DOHH2 (cell line): ENCODE data around the gene FSD1L.

Experiments used
- EZH2phosphoT487 ChIP-seq: fragments of 200-600 bp; sonication (generic); IDR thresholded peaks from 2 replicates; pipeline ENCODE4 v1.6.1; 2017; ENCODE audit warnings: borderline replicate concordance, mild to moderate bottlenecking, antibody characterized with exemption, low read length, moderate library complexity, mixed read lengths
- TF ChIP-seq, protein P1 (sequence below): fragments of 200-600 bp; sonication (generic); IDR thresholded peaks from one replicate; pipeline ENCODE4 v1.5.1; 2014; ENCODE audit warnings: antibody characterized with exemption, mild to moderate bottlenecking, low read depth, low read length; ENCODE audit not compliant: poor library complexity, severe bottlenecking

DNA sequence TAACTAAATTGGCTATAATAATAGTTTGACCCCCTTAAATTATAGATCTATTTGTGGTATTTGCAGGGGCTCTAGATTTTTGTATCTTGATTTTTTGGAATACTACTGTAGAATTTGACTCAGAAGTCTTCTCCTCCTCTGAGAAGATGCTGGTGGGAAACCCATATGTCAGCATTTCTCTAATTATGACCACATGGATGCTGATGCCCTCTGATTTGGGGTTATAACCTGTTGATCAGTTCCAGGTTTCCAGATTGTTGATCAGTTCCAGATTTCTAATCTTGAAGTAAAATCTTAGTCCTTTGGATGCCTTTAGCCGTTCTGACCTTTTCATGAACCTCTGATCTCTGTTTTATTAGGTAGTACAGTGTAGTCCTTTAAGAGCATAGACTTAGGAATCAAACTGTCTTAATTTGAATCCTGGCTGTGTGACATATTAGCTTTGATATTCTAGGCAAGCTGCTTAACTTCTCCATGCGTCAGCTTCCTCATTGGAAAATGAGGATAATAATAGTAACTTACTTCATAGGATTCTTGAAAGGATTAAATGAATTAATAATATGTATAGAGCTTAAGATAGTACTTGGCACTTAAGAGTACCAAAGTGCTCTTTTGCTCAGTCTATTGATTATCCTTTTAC lies 8.1 kb downstream of the FSD1L start:
- TF ChIP-seq, protein P1, sequence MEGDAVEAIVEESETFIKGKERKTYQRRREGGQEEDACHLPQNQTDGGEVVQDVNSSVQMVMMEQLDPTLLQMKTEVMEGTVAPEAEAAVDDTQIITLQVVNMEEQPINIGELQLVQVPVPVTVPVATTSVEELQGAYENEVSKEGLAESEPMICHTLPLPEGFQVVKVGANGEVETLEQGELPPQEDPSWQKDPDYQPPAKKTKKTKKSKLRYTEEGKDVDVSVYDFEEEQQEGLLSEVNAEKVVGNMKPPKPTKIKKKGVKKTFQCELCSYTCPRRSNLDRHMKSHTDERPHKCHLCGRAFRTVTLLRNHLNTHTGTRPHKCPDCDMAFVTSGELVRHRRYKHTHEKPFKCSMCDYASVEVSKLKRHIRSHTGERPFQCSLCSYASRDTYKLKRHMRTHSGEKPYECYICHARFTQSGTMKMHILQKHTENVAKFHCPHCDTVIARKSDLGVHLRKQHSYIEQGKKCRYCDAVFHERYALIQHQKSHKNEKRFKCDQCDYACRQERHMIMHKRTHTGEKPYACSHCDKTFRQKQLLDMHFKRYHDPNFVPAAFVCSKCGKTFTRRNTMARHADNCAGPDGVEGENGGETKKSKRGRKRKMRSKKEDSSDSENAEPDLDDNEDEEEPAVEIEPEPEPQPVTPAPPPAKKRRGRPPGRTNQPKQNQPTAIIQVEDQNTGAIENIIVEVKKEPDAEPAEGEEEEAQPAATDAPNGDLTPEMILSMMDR, result no peak
- no peak for TF ChIP-seq EZH2phosphoT487
